KG1 (cell line): ENCODE results near the gene MAPKAP1.

Experiments
- DNase-seq: peaks from one replicate; lab custom pipeline; 2025; lab: John Stamatoyannopoulos, UW

The MAPKAP1 gene

GRCh38 chr9:125642311-125642710 lies 64.7 kb downstream of the MAPKAP1 start:
- no peak for DNase-seq

GRCh38 chr9:125639057-125639456 lies 68.0 kb downstream of the MAPKAP1 start:
- DNase-seq: no peak

GRCh38 chr9:125638239-125639045 lies 68.6 kb downstream of the MAPKAP1 start:
- no peak for DNase-seq

- DNase-seq: no peak
These were observed 69.8 kb downstream of the MAPKAP1 start for GRCh38 chr9:125637241-125637640.

- DNase-seq: no peak
These were observed 71.1 kb downstream of the MAPKAP1 start for GRCh38 chr9:125635888-125636287.

- DNase-seq: no peak
These were observed 72.8 kb downstream of the MAPKAP1 start for GRCh38 chr9:125634040-125634717.

- no peak for DNase-seq
These were observed 73.8 kb downstream of the MAPKAP1 start for GRCh38 chr9:125633116-125633745.

GRCh38 chr9:125632321-125633115 lies 74.5 kb downstream of the MAPKAP1 start:
- DNase-seq: peak; percentile 70

GRCh38 chr9:125631391-125632085 lies 75.5 kb downstream of the MAPKAP1 start:
- DNase-seq: no peak

GRCh38 chr9:125630436-125630835 lies 76.6 kb downstream of the MAPKAP1 start:
- no peak for DNase-seq

- no peak for DNase-seq
These were observed 77.6 kb downstream of the MAPKAP1 start for GRCh38 chr9:125629446-125629845.

GRCh38 chr9:125626187-125626586 lies 80.8 kb downstream of the MAPKAP1 start:
- DNase-seq: no peak

- no peak for DNase-seq
These were observed 85.8 kb downstream of the MAPKAP1 start for GRCh38 chr9:125621170-125621569.

- DNase-seq: no peak
These were observed 86.8 kb downstream of the MAPKAP1 start for GRCh38 chr9:125620216-125620615.

- DNase-seq: no peak
These were observed 89.9 kb downstream of the MAPKAP1 start for GRCh38 chr9:125617087-125617486.

- no peak for DNase-seq
These were observed 93.9 kb downstream of the MAPKAP1 start for GRCh38 chr9:125613141-125613540.

GRCh38 chr9:125612616-125613015 lies 94.4 kb downstream of the MAPKAP1 start:
- DNase-seq: no peak

GRCh38 chr9:125611121-125611765 lies 95.8 kb downstream of the MAPKAP1 start:
- DNase-seq: no peak

GRCh38 chr9:125609744-125610143 lies 97.3 kb downstream of the MAPKAP1 start:
- DNase-seq: no peak

GRCh38 chr9:125608489-125609224 lies 98.4 kb downstream of the MAPKAP1 start:
- no peak for DNase-seq
